Measurements from ENCODE around the gene ZNF322. TPM values are rescaled to one million over a fixed set of nuclear protein-coding genes. Genes with fewer than 3 reads are reported as not detected.

The ZNF322 gene
- polyA plus RNA-seq, 1 of the 3 experiments (the other 2 are of a cell fraction), result 4.0 TPM

DNA sequence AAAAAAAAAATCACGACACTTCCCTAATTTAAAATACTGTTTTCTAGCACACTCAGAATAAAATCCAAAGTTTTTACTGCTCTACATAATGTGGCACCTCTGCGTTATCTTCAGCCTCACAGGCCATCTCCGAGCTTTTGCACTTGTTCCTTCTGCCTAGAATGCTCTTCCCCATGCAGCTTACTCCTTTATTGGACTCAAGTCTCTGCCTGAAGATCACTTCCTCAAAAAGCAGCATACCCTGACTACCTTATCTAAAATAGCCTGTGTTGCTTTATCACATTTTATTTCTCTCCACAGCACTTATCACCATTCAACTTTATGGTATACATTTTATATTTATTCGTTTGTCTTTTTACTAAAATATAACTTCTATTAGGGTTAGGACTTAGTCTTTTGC is 2.3 kb downstream of the ZNF322 start (continued):
- TF ChIP-seq RCOR1 (IDR thresholded peaks at IDR 0.05; ENCODE audit: low read length) (no peak), EZH2phosphoT487 (IDR thresholded peaks at IDR 0.05; ENCODE audit: borderline replicate concordance, low read depth) (no peak), FOXJ3 (CRISPR knock-in tag; IDR thresholded peaks at IDR 0.05) (no peak), TEAD4 (IDR thresholded peaks at IDR 0.05; ENCODE audit: borderline replicate concordance, insufficient read depth) (no peak)
- TF ChIP-seq, protein P1, sequence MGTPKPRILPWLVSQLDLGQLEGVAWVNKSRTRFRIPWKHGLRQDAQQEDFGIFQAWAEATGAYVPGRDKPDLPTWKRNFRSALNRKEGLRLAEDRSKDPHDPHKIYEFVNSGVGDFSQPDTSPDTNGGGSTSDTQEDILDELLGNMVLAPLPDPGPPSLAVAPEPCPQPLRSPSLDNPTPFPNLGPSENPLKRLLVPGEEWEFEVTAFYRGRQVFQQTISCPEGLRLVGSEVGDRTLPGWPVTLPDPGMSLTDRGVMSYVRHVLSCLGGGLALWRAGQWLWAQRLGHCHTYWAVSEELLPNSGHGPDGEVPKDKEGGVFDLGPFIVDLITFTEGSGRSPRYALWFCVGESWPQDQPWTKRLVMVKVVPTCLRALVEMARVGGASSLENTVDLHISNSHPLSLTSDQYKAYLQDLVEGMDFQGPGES (IDR thresholded peaks at IDR 0.05; ENCODE audit: low read depth, low read length), result no peak

DNA sequence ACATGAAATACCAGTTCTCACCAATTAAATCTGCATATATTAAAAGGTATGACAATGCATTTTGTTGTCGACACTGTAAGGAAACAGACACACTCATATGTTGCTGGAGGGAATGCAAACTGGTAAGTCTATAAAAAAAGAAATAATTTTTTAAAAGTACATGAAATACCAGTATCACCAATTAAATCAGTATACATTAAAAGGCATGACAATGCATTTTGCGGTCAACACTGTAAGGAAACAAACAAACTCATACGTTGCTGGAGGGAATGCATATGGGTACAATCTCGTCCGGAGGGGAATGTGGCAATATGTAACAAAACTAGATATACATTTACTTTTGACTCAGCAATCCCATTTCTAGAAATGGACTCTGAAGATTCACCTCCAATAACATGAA is 6.5 kb downstream of the ZNF322 start:
- TF ChIP-seq, protein P2, sequence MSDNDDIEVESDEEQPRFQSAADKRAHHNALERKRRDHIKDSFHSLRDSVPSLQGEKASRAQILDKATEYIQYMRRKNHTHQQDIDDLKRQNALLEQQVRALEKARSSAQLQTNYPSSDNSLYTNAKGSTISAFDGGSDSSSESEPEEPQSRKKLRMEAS (IDR thresholded peaks at IDR 0.05; ENCODE audit: low read depth), result no peak
- TF ChIP-seq, protein P3, sequence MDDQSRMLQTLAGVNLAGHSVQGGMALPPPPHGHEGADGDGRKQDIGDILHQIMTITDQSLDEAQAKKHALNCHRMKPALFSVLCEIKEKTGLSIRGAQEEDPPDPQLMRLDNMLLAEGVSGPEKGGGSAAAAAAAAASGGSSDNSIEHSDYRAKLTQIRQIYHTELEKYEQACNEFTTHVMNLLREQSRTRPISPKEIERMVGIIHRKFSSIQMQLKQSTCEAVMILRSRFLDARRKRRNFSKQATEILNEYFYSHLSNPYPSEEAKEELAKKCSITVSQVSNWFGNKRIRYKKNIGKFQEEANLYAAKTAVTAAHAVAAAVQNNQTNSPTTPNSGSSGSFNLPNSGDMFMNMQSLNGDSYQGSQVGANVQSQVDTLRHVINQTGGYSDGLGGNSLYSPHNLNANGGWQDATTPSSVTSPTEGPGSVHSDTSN (IDR thresholded peaks at IDR 0.05), result no peak
- TF ChIP-seq RXRA (IDR thresholded peaks at IDR 0.05; ENCODE audit: borderline replicate concordance, low read depth) (no peak), TAF1 (IDR thresholded peaks at IDR 0.05; ENCODE audit: borderline replicate concordance, low read depth, low read length) (no peak)
- Histone ChIP-seq H3K9me2 (no peaks in the 10 kb centered on the region), H3K79me2 (ENCODE audit: insufficient read depth) (peaks cover 93% of the 10 kb centered on the region)

DNA sequence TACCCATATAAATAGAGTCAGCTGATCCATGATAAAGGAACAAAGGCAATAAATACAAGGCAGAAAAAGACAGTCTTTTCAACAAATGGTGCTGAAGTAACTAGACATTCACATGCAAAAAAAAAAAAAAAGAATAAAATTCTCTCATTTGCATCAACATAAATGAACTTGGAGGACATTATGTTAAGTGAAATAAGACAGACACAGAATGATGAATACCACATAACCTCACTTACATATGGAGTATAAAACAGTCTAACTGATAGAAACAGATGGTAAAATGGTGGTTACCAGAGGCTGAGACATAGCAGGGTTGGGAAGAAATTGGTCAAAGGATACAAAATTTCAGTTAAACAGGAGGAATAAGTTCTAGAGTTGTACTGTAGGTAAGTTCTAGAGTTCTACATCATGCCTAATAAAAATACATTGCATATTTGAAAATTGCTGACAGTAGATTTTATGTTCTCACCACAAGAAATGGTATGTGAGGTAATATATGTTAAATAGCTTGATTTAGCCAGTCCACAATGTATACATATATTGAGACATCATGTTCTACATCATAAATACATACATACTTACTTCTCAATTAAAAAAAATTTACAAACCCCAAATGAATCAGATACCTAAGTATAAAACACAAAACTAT is 8.3 kb downstream of the ZNF322 start:
- Histone ChIP-seq H3K27ac (ENCODE audit: low read depth in 2 of 2, low read length in 1 of 2) (no peak overlapping the region), H2AFZ (ENCODE audit: low read depth) (no peak overlapping the region), H3K4me2 (no peak overlapping the region), H3K4me1 (ENCODE audit: control insufficient read depth in 1 of 2, insufficient read depth in 2 of 2, low read depth in 1 of 2, low read length in 1 of 2) (no peaks in the 10 kb centered on the region; a peak in 1 of 4 replicates), H3K36me3 (replicated peaks in 1 of 2; ENCODE audit: control insufficient read depth in 1 of 2, insufficient read depth in 2 of 2, low read length in 1 of 2) (peaks cover 56 to 92% of the 10 kb centered on the region in 2 experiments), H3K4me3 (ENCODE audit: low read depth in 2 of 2, low read length in 1 of 2) (no peak overlapping the region), H3K79me2 (ENCODE audit: insufficient read depth) (peaks cover 92% of the 10 kb centered on the region), H3K9me3 (peaks cover 11% of the 10 kb centered on the region), H3K27me3 (ENCODE audit: insufficient read depth) (no peaks in the 10 kb centered on the region), H3K9ac (no peak overlapping the region), H3F3A (replicated peaks; ENCODE audit: insufficient read depth) (peaks cover 12% of the 10 kb centered on the region), H3K9me2 (no peaks in the 10 kb centered on the region), H4K20me1 (ENCODE audit: insufficient read depth) (peaks cover 4% of the 10 kb centered on the region; the same call in 1 of the 2 replicates)
- ChIA-PET CTCF (no interaction called here), POLR2A (no interaction called here)
- TF ChIP-seq, protein P4, sequence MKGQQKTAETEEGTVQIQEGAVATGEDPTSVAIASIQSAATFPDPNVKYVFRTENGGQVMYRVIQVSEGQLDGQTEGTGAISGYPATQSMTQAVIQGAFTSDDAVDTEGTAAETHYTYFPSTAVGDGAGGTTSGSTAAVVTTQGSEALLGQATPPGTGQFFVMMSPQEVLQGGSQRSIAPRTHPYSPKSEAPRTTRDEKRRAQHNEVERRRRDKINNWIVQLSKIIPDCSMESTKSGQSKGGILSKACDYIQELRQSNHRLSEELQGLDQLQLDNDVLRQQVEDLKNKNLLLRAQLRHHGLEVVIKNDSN (IDR thresholded peaks at IDR 0.05; ENCODE audit: borderline replicate concordance, low read depth), result no peak
- TF ChIP-seq, protein P2 (IDR thresholded peaks at IDR 0.05; ENCODE audit: low read depth), result no peak
- TF ChIP-seq RFX5 (IDR thresholded peaks at IDR 0.05; ENCODE audit: low read length) (no peak), POLR2AphosphoS5 (IDR thresholded peaks at IDR 0.05; ENCODE audit: low read depth, low read length) (no peak), GABPA (IDR thresholded peaks at IDR 0.05; ENCODE audit: low read depth) (no peak), RCOR1 (IDR thresholded peaks at IDR 0.05; ENCODE audit: low read length) (no peak), MEF2A (IDR thresholded peaks at IDR 0.05; ENCODE audit: borderline replicate concordance, low read depth) (no peak), SIN3A (IDR thresholded peaks at IDR 0.05; ENCODE audit: borderline replicate concordance, low read depth, low read length) (no peak), JUND (IDR thresholded peaks at IDR 0.05) (no peak), RAD21 (IDR thresholded peaks at IDR 0.05; ENCODE audit: low read length) (no peak), EZH2phosphoT487 (IDR thresholded peaks at IDR 0.05; ENCODE audit: borderline replicate concordance, low read depth) (no peak), NRF1 (IDR thresholded peaks at IDR 0.05; ENCODE audit: low read depth, low read length) (no peak), GATA2 (CRISPR knock-in tag; IDR thresholded peaks at IDR 0.05) (no peak)
- TF ChIP-seq, protein P5, sequence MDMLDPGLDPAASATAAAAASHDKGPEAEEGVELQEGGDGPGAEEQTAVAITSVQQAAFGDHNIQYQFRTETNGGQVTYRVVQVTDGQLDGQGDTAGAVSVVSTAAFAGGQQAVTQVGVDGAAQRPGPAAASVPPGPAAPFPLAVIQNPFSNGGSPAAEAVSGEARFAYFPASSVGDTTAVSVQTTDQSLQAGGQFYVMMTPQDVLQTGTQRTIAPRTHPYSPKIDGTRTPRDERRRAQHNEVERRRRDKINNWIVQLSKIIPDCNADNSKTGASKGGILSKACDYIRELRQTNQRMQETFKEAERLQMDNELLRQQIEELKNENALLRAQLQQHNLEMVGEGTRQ (IDR thresholded peaks at IDR 0.05; ENCODE audit: borderline replicate concordance, low read depth, low read length), result no peak
- DNase-seq, result no peak

More for the DNA sequence above, 6.5 kb downstream of the ZNF322 start:
- Histone ChIP-seq H3F3A (replicated peaks; ENCODE audit: insufficient read depth) (peaks cover 11% of the 10 kb centered on the region), H3K36me3 (replicated peaks in 1 of 2; ENCODE audit: control insufficient read depth in 1 of 2, insufficient read depth in 2 of 2, low read length in 1 of 2) (peaks cover 70 to 90% of the 10 kb centered on the region in 2 experiments), H3K4me1 (ENCODE audit: control insufficient read depth in 1 of 2, insufficient read depth in 2 of 2, low read depth in 1 of 2, low read length in 1 of 2) (peaks cover 0 to 3% of the 10 kb centered on the region in 2 experiments; a peak in 2 of 4 replicates), H4K20me1 (ENCODE audit: insufficient read depth) (no peaks in the 10 kb centered on the region; the same call in 1 of the 2 replicates), H3K27me3 (ENCODE audit: insufficient read depth) (no peaks in the 10 kb centered on the region), H3K9me3 (peaks cover 7% of the 10 kb centered on the region; the same call in 1 of the 2 replicates), H3K9ac (no peak overlapping the region), H3K4me3 (ENCODE audit: low read depth in 2 of 2, low read length in 1 of 2) (no peak overlapping the region), H3K27ac (ENCODE audit: low read depth in 2 of 2, low read length in 1 of 2) (no peak overlapping the region), H3K4me2 (no peak overlapping the region), H2AFZ (ENCODE audit: low read depth) (no peak overlapping the region)
- 95% methylated on average over 5 of the region's 5 CpGs for WGBS (ENCODE audit: low lambda C conversion rate)
- ChIA-PET CTCF (no interaction called here), POLR2A (no interaction called here)
- DNase-seq, result no peak
